ENCODE measurements around the gene SPOCK1.
"Not testable (repeated sequence)": the region's sequence is repeated elsewhere in the genome, so short reads cannot be mapped to it uniquely, and the experiment has no call there.

SPOCK1 gene

DNA sequence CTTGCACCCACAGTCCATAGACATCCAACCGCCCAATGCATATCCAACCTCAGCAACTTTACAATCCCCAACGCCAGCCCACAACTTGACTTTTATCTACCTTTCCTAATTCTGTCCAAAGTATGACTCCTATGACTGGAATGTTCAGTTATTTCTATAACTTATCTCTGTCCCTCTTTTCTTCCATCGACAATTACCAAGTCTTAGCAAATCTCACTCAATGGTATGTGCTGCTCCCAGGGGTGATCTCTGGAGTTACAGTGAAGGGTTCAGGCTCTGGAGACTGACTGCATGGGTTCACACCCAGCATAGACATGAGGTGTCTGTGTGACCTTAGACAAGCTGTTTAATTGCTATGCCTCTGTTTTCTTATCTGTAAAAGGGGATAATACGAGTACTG lies 106.9 kb downstream of the SPOCK1 start:
- DNase-seq = no peak

DNA sequence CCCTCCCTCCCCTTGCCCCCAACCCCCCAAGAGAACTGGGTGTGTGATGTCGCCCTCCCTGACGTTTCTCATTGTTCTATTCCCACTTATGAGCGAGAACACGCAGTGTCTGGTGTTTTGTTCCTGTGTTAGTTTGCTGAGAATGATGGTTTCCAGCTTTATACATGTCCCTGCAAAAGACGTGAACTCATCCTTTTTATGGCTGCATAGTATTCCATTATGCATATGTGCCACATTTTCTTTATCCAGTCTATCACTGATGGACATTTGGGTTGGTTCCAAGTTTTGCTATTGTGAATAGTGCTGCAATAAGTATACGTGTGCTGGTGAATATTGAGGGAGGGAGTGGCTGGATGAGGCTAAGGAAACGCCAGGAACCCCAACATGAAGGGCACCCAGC lies 108.1 kb downstream of the SPOCK1 start:
- DNase-seq = not testable (repeated sequence)

DNA sequence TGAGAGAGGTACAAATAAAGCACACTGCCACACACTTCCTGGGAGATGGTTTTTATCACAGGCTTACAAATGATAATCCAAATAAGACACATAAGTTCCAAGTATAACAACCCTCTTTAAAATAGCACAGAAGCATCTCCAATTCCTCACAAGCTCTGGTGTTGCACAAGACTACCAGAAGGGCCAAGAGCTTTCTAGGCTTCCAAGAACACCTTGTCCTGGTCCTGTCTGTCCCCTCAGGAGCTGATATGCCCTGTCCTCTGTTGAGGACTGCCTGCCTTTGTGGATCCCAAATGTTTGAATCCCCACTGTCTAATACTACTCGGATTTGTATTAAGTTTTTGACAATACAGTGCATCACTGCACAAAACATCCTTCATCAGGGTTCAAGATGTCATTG lies 110.1 kb downstream of the SPOCK1 start:
- DNase-seq = no peak

DNA sequence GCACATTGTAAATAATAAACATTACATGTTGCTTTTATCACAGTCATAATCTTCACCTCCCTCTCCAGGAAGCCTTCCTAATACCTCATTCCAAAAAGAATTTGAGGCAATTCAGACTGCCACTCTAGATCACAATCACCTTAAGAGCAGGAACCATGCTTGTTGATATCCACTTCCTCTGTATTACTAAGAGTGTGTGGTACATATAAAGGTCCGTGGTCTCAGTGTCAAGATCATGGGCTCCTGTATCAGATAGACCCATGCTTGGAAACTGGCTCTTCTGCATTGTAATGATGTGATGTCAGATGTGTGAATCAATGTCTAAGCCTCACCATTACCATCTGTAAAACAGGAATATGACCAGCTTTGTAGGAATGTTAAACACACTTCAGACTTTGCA lies 114.1 kb downstream of the SPOCK1 start:
- DNase-seq = no peak

DNA sequence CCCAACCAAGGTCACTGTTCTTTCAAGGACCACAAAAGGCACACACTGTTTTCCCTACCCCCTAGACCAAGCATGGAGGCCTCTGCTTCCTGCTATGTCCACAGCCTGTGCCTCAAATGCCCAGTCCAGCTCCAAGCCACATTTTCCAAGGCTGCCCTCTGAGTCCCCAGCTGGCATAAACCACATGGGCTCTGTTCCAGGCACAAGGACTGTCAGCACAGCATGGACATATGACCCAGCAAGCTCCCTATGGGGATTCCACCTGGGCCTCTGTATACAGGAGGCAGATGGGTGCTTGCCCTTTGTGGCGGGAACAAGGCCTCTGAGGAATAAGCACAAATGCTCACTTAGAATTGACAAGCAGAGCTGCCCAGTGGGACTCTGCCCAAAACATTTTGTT lies 115.2 kb downstream of the SPOCK1 start:
- DNase-seq = no peak

DNA sequence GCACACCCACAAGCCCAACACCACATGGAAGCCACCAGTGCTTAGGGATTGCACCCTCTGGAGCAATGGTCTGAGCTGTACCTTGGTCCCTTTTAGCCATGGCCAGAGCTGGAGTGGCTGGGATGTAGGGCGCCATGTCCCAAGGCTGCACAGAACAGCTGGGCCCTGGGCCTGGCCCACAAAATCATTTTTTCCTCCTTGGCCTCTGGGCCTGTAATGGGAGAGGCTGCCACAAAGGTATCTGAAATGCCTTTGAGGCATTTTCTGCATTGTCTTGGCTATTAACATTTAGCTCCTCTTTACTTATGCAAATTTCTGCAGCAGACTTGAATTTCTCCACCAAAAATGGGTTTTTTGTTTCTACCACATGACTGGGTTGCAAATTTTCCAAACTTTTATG lies 117.6 kb downstream of the SPOCK1 start:
- no peak for DNase-seq

DNA sequence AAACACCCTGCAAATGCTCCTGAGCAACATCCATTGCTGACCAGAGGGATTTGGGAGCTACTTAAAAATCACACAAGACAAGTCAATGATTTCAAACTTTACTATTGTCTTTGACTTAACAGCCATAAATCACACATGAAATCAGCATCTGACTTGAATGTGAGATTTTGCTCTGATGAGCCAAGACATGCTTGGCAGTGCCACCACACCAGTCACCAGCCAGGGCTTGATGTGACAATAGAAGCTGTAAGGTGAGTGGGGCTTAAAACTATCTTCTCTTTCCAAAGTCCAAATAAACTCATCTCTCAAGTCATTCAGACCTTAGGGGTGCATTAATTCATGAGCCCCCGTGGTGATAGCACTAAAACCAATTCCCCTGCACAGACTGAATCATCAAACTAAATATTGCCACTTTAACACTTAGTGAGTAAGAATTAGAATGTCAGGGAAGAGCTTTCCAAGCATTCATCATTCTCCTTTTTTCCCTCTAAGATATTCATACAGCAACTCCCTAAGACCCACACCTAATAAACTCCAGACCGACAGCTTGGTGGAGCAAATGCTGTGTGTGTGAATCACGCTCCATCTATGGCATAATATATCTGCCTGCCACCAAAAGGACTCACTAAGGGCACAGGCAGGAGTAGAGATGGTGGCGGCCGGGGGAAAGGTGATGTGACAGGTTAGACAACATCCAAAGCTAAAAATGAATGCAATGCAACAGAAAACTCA lies 119.4 kb downstream of the SPOCK1 start:
- DNase-seq = no peak

DNA sequence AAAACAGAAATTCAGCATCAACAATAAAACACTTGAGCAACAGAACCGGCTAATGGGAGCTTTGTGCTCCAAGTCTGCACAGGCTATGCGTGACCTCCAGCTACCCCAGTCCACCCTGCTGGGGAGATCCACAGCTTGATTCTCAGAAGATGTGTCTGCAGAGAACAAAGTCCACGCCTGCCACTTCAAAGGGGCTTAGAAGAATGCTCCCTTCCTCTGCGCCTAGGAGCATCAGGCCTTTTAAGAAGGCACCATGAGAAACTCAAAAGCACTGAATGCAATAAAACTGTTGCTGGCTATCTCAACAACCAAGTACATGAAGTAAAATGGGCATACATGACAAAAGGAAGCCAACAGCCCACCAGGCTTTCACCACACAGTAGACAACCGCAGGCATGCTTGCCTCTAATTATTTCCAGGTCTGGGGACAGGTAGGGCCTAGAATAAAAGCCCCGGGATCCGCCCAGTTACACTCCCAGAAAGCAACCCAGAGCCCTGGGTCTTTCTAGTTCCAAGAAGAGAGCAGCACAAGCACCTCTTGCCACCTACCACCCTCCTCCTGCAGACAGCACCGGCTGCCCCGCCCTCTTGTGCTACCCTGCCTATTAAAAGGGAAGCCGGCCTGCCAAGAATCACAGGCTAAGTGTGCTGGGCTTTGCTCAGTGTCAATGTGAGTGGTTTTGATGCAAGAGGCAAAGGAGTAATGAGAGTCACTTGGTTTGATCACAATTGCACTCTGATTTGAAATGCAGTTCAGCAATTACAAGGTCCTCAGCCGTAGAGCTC lies 123.2 kb downstream of the SPOCK1 start:
- DNase-seq = no peak

DNA sequence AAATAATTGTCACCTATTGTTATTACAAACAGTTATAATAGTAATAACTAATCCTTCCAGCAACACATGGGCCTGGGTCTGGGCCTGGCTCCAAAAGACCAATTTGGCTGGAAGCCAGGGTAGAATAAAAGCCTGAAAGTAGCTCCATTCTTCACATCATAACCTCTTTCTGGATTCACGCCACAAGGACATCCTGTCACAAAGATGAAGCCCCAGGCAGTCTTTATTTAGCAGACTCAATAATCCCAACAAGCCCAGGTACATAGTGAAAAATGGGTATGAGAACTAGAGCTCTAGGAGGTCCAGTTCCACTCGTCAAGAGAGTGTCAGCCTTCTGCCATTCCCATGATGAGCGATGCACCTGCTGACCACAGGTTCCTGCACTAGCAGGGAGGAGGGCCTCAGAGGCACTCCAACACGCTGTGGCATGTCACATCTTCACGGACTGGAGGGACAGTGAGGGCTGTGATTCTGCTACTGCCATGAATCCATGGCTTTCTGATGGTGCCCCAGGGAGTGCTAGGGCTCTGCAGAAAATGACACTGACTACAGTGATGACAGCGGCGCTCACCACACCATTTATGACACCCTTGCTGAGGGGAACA lies 124.9 kb downstream of the SPOCK1 start:
- DNase-seq = no peak

DNA sequence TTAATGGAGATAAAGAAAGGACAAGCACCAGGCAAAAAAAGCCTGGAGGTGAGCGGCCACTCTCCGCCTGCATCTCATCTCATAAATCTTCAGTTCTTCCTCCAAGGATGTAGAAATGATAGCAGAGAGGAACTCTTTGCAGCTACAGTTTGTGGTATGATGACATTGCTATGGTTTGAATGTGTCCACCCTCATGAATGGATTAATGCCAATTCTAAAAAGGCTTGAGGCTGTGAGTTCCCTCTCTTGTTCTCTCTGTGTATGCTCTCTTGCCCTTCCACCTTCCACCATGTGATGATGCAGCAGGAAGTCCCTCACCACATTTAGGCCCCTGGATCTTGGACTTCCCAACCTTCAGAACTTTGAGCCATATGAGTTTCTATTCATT lies 126.4 kb downstream of the SPOCK1 start:
- DNase-seq = no peak

DNA sequence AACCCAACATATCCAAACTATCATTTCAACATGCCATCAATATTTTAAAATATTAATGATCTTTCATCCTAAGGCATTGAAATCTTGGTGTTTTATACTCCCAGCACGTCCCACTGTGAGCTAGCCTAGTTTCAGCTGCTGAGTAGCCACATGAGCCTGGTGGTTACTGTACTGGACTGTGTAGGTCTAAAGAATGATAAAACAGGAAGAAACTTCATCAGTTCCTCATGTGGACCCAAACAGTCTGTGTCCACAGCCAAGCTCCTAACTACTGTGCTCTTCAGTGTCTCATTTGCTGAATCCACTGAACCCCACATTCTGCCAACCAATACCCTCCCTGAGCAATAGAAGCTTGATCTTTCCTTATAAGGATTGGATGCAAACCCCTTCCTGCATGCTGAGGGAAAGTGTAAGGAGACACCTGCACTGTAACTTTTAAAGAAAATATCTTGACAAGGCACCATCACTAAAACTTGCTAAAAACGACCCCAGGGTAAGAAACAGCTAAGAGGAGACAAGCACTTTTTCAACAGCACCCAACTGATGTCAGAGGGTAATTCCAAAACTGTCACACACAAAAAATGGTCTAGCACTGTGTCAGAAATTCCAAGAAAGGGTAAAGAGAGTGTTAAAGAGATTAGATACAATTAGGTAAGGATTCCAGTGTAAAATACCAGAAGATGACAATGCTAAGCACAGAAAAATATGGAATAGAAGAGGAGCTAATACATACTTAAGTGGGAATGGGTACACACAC lies 126.9 kb downstream of the SPOCK1 start:
- DNase-seq = no peak

DNA sequence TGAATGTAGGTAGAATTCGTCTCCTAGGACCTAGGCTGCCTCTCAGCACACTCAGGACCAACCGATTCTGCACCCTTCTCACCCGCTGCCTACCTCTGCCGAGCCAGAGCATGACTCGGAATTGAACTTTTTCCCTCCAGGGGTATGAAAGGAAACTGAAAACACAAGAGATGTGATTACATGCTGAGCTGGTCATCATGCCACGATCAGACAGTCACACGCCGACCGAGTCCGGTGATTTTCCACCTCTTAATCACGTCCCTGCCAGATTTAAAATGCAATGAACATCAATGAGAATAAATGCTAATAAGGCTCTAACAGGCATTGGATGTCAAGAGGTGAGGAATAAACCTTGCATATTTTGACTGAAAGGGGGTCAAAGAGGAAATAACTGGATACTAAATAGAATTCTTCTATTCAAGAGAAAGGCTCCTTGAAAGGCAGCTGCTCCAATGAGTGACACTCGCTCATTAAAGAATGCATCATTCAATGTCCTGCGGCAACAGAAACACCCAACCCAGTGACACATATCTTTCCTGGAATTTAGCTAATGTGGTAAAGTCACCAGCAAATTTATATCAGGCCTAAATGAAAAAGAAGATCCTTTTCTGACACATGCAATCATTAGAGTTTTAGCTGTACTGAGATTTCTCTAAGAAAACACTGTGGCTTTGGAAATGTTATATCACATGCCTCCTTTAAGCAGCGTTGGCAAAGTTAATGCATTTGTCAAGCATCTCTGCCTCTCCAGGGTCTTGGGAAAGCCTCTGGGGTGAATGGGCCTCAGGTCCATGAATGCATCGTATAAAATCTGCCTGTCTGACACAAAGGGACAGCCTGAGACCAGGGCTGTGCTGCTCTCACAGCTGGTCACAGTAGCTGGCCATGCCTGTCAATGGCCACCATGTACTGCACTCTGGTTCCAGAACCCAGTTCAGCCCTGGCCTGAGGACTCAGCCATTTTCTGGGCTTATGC lies 128.7 kb downstream of the SPOCK1 start:
- no peak for DNase-seq

DNA sequence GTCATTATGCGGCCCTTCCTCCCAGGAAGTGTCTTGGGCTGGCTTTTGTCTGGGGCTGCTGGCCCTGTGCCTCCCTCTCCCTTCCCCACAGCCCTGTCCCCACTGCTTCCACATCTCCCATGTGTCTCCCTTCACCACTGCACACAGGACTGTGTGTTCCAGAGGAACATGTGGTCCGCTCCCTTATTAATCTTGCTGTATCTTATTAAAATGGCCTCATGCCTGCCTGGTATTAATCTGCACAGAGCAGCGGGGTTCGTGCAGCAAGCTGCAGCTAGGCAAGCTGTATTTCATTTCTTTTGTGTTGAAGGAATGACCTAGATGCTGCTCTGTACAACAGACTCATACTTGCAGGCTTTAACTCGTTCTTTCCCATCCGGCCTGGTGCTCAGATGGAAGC lies 130.5 kb downstream of the SPOCK1 start:
- no peak for DNase-seq

DNA sequence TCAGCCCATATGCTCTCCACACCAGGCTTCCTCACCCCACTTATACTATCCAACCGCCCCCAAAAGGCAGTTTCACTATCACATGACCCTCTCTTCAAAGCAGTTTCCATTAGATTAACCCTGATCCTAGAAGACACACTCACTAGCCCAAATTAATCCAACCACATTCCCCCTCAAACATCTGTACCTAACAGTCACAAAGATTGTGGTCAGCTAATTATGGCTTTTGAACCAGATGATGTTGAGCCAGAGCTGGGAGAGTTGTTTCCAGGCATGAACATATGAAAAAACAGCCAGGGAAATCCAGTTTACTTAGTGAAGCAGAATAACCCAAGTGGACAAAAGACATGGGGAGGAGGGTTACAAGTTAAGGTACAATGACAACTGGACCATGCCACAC lies 131.2 kb downstream of the SPOCK1 start:
- no peak for DNase-seq

DNA sequence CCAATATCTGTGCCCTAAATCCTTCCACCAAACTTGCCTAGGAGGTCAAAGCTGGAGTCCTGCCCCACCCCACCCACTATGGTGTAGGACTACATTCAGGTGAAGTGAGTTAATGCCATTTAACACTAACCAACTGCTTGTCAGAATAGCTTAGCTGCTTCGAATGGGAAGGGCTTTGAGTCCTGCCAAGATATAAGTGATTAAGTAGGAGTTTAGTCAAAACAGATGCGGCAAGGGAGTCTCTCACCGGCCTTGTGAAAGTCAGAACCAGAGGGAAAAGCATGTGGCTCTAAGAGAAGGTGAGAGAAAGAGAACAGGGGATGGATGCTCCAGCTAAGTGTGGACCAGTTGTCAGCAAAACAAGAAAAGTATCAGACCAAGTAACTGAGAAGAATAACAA lies 132.6 kb downstream of the SPOCK1 start:
- DNase-seq = no peak

DNA sequence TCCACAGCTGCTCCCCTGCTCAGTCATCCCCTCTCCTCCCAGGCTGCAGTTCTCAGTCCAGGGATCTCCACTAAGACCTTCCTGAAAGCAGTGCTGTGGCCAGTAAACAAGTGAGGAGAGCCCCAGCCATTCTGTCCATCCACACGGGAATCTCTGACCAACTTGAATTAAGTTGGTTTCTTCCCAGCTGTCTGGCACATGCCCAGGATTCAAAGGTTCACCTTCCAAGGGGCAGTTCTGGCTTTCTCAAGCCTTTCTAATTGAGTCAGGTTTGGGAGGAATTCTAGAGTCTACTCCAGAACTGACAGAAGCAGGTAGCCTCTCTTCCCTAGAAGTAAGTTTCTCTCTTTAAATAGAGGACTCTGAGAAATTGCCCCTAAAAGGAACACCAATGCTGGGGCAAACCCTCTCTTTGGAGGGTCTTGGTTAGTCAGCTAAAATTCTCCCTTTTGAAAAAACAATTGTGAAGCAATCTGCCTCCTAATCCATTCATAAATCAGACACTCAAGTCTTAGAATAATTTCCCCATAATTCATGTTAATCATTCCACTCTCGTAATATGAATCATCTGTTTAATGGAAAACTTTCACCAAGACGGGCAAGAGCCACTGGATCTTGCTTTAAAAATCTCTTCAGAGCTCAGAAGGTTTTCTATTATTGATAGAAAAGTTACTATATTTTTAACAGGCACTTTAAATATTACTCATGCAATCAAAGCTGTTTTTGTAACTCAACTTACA lies 133.8 kb downstream of the SPOCK1 start:
- DNase-seq = no peak

DNA sequence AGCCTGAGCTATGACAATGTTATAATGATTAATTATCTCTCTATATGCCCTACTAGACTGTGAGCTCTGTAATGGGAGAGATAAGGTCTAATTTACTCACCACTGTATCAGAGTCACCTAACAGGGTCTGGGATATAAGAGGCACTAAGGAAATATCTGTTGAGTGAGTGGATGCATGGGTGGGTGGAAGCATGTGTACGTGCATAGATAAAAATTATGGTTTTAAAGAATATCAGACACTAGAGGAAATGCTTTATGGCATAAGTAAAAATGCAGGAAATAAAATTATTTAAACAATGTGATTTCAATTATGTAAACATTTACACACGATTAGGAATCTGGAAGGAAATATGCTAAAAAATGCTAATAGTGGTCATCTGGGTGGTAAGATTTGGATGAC lies 137.8 kb downstream of the SPOCK1 start:
- no peak for DNase-seq

DNA sequence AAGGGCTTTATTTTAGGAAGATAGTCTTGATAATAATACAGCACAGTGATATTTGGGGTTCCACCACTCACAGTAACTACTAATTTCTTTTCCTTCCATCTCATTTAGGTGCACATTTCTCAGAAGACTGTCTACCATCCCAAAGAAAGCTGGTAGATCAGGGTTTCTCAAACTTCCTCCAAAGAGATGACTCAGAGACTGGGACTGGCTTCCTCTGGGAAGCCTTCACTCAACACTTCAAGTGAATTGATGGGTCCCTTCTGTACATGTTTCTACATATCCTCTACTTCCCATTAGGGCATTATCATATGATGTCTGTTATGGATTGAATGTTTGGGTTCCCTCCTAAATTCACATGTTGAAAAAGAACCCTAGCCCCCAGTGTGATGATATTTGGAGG lies 138.5 kb downstream of the SPOCK1 start:
- DNase-seq = no peak

DNA sequence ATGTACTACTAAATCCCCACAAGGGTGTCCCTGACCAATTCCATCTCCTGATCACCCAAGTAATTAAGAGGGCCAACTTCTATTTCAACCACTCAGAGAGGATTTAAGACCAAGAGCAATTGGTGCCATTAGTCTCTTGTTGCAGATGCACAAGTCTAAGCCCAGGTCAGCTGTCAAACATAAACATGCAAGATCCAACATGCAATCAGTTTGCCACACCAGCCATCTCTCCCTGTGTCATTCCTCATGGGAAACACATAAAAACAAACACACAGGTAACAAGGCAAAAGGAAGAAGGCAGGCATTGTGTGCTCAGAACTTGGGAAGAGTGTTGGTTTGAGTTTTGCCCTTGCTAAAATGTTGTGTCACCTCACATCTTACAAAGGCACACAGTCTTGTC lies 139.2 kb downstream of the SPOCK1 start:
- no peak for DNase-seq

DNA sequence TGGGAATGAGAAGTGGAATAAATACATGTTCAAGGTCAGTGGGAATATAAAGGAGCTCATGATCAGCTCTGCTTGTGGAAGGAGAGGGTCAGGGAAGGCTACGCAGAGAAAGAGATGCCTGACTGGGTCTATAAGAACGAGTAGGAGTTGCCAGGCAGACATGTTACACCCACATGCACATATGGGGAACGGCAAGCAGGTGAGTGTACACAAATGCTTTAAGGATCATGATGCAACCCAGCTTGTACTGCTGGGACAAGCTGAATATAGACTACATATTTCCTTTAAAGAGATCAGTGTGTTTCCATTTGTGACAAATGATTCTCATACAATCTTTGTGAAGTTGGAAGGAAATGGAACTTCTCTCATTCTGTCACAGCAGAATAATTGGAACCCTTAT lies 141.7 kb downstream of the SPOCK1 start:
- no peak for DNase-seq

DNA sequence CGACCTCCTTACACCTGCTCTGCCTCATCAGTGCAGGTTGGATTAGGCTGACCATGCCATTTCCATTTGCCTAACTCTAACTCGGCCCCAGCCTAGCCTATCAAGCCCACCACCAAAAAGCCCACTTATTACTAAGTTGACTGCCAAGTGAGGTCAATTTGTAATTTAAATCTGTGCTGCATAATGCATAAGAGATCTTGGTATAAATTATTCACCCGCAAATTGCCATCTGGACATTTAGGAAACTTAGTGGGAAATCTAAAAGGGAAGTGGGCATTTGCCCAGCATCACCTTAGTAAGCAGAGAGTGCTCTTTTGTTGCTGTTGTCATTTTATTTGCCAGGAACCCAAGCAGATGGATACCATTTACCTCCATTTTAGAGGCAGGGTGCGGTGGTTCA lies 143.0 kb downstream of the SPOCK1 start:
- DNase-seq = no peak

DNA sequence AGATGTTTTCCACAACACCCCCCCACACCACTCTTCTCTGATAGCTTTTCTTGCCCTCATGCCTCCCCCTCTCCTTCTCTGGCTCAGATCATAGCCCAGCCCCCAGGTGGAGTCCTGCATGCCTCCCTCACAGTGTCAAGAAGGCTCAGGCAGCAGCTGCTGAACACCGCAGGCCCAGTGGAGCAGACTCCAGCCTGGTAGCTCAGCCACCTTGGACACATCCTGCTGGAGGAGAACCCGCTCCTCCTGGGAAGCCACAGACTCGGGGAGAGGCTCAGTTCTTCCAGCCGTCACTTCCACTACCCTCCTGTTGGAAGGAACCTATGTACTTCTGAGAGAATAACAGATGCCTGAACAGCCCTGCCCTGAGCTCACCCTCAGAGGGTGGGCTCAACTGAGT lies 143.4 kb downstream of the SPOCK1 start:
- DNase-seq = no peak

All from NCI-H526 (cell line).